Endothelial cell of umbilical vein (primary cell): ENCODE measurements around the gene ZNF664.

Source experiments
- CTCF ChIP-seq, 2 donors: IDR thresholded peaks; 1 replicate in 1 of 2; 2 replicates in 1 of 2; pipeline ENCODE4 v1.5.1; 2011; ENCODE audit warnings: low read length in 2 of 2, mild to moderate bottlenecking in 2 of 2, moderate library complexity in 2 of 2, control low read depth in 1 of 2, inconsistent platforms in 1 of 2, low read depth in 1 of 2; ENCODE audit not compliant: insufficient read depth in 1 of 2; ENCODE audit errors: extremely low read depth in 1 of 2
- EZH2 ChIP-seq: IDR thresholded peaks from 2 replicates; pipeline ENCODE4 v1.6.1; 2012; ENCODE audit warnings: borderline replicate concordance, low read depth, mild to moderate bottlenecking, moderate library complexity, low read length, inconsistent platforms; ENCODE audit not compliant: severe bottlenecking
- JUN ChIP-seq: IDR thresholded peaks from 2 replicates; pipeline ENCODE4 v1.6.1; 2011; ENCODE audit warnings: borderline replicate concordance, low read depth; ENCODE audit not compliant: insufficient read length, insufficient read depth
- MYC ChIP-seq: IDR thresholded peaks from one replicate; pipeline ENCODE4 v1.6.1; 2011; ENCODE audit warnings: mild to moderate bottlenecking, low read depth, low read length
- POLR2A ChIP-seq: IDR thresholded peaks from 2 replicates; pipeline ENCODE4 v1.6.1; 2012; ENCODE audit warnings: low read depth, mild to moderate bottlenecking, control low read depth, low read length
- POLR2AphosphoS5 ChIP-seq: IDR thresholded peaks from 2 replicates; pipeline ENCODE4 v1.6.1; 2012; ENCODE audit warnings: low read depth, mild to moderate bottlenecking, control low read depth, low read length, moderate library complexity; ENCODE audit not compliant: insufficient read depth

GRCh38 chr12:124036657-124037109 is 63.7 kb downstream of the ZNF664 start:
- TF ChIP-seq EZH2 (no peak), POLR2A (no peak), CTCF (IDR thresholded peaks at IDR 0.05; ENCODE audit: extremely low read depth in 1 of 2, insufficient read depth in 1 of 2, low read depth in 1 of 2, low read length in 2 of 2) (peak; percentile 75 to 81), POLR2AphosphoS5 (no peak), MYC (no peak), JUN (no peak)
